GM12872 (cell line): ENCODE results near the gene PPP6R3.
A peak's percentile ranks its signal among the peaks of the same experiment; 100 is the strongest.

Experiments used
- CTCF ChIP-seq: IDR thresholded peaks from 3 replicates; pipeline ENCODE4 v1.5.1; 2011; ENCODE audit warnings: low read depth, mild to moderate bottlenecking, low read length, moderate library complexity; ENCODE audit not compliant: insufficient read depth

PPP6R3 gene

GRCh38 chr11:68609761-68610160, 149.2 kb downstream of the PPP6R3 start:
- no peak for TF ChIP-seq CTCF

GRCh38 chr11:68610452-68611116, 150.0 kb downstream of the PPP6R3 start:
- TF ChIP-seq CTCF, result peak; percentile 25; the same call in 1 of the 3 replicates

GRCh38 chr11:68615657-68616056, 155.1 kb downstream of the PPP6R3 start:
- no peak for TF ChIP-seq CTCF

DNA sequence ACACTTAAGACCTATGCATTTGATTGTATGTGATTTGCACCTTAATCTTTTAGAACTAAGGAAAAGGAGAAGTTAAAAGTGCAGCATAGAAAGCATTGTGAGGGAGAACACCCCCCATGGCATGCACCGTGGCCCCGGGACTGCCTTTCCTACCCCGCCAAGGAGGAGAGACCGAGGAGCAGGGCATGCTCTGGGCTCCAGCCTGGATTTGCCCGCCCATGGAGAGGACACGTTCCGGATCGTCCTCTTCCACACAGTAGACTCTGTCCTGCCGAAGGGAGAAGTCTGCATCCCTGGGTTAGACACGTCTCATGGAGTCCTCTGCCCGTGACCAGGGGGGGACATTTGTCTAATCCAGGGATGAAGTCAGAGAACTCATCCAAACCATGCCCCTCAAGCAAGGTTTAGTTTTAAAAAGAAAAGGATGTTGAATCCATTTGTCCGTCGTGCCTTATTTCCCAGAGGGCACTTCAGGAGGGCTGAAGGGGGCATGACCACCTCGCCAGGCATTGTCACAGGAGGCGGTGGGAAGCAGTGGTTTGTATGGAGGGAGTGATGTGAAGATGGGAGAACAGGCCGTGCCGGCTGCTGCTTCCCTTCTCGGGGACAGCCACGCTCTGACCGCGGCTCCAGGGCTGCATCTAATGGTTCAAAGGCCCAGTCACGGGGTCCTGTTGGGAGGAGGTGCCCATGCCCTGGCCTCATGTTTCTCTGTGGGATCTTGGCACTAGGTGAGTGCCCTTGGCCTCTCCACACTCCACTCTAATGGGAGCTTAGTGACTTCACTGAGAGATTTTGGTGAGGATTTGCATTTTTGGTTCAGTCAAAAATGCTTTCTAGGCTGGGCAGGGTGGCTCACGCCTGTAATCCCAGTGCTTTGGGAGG, 157.6 kb downstream of the PPP6R3 start:
- no peak for TF ChIP-seq CTCF

- no peak for TF ChIP-seq CTCF
These were observed 161.3 kb downstream of the PPP6R3 start for GRCh38 chr11:68621826-68622225.

DNA sequence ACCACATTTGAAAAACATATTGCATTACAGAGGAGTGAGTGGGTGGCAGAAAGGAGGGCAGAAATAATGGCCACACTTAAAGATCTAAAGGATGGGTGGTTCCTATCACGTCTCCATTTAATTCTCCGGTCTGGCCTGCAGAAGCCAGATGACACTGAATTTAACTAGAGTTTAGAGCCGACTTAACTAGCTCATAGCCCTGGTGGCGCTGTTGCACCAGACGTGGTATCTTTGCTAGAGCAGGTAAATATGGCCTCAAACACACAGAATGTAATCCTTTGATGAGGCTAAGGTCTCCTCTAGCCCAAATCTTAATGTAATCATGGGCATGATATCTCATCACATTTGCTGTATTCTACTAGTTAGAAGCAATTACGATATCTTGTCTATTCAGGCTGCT, 172.2 kb downstream of the PPP6R3 start:
- peak; percentile 60 for TF ChIP-seq CTCF

- no peak for TF ChIP-seq CTCF
These were observed 181.3 kb downstream of the PPP6R3 start for GRCh38 chr11:68641880-68642279.
